CD4-positive, alpha-beta T cell treated with Interleukin-15 for 4 hours (primary cell): ENCODE data around the gene GJA5.

ENCODE experiments used
- DNase-seq: peaks from one replicate; pipeline ENCODE4 v3.0.0-alpha.2; 2020; ENCODE audit warnings: low spot score

Gene GJA5

DNA sequence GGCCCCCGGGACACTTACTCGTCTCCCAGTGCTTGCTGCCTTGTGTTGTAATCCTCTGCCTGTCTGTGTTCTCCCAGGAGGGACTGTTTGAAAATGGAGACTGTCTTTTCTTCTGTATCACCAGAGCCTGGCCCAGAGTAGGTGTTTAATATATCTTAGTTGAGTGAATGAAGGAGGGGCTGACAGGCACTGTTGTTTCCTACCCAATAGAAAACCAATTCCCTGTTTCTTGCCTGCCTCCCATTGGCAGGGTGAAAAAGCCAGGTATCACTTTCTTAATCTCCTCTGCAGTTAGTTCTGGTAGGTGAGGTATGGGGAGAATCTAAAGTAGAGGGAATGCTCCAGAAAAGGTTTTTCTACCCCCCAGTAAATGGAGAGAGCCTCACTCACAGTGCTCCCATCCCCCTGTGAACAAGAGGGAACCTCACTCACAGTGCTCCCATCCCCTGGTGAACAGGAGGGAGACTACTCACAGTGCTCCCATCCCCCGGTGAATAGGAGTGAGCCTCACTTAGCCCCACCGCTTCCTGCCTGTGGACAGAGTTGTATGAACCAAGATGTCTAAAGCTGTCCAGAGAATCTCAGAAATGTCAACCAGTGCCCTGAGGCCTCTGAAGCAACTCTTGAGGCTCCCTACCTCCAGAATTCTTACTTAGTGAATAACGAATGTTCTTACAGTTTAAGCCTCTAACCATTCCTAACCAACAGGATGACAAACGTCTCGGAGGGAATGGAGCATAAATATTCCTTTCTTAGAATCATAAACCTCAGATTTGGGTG is at the start of gene GJA5:
GJA5 (minus strand) TSS at position 122 of the 780 bp plus-strand sequence. CDS start 1,364 bp downstream, outside the sequence.
- DNase-seq, result no peak

DNA sequence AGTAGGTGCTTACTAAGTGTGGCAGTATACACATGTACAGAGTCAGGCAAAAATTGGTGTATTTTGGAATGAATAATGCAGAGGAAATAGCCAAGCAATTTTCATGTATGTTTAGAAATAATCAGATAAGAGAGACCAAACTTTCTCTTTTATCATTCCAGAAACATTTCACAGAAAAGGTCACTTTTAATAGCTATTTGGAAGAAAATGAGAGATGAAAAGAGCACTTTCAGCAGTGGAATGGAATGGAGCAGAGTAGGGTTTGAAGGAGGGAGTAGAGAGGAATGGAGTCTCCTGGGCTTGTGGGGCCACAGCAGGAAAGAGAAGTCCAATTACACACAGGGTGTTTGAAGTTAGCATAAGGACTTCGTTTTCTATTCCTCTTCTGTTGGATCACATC is 48.8 kb upstream of the GJA5 start:
- no peak for DNase-seq

GRCh38 chr1:147808025-147808424 is 47.6 kb upstream of the GJA5 start:
- no peak for DNase-seq

- no peak for DNase-seq
Measured at GRCh38 chr1:147807405-147807804, 47.0 kb upstream of the GJA5 start.

- no peak for DNase-seq
Measured at GRCh38 chr1:147804942-147805723, 44.7 kb upstream of the GJA5 start.

GRCh38 chr1:147800804-147801203 is 40.4 kb upstream of the GJA5 start:
- DNase-seq, result no peak

DNA sequence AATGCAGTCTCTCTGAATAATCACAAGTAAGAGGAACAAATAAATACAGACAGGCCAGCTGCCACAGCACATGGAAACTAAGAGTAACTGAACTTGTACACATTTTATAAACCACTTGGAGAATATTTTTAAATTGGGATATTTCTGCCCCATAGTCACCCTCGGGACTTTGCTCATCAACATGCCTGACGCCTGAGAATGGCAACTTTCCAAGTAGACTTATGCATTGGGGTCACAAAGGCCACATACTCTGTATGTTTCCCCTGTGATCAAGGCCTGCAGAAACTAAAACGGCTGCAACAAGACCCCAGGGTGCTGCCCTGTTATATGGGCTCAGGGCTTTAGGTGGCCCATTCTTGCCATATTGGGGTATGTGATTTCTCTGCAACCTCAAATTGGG is 38.3 kb upstream of the GJA5 start:
- no peak for DNase-seq

- DNase-seq, result no peak
Measured at GRCh38 chr1:147794570-147794969, 34.2 kb upstream of the GJA5 start.

DNA sequence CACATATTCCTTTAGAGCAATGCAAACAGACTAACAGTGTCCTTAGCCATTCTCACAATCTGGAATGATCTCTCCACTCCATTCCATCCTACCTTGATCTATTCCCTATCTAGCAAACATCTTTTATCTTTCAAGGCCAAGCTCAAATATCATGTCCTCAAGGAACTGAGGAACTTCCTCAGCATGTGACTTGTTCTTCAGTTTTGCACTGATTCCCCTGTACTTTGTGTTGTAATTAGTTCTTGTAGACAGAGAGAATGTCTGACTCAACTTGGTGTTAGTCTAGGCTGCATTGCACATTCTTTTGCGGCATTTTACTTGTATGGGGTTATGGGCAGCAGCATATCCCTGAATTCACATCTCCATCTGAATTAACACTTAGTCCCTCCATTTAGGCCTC is 31.5 kb upstream of the GJA5 start:
- no peak for DNase-seq

- no peak for DNase-seq
Measured at GRCh38 chr1:147787765-147788164, 27.4 kb upstream of the GJA5 start.

GRCh38 chr1:147786536-147786935 is 26.1 kb upstream of the GJA5 start:
- DNase-seq, result no peak

DNA sequence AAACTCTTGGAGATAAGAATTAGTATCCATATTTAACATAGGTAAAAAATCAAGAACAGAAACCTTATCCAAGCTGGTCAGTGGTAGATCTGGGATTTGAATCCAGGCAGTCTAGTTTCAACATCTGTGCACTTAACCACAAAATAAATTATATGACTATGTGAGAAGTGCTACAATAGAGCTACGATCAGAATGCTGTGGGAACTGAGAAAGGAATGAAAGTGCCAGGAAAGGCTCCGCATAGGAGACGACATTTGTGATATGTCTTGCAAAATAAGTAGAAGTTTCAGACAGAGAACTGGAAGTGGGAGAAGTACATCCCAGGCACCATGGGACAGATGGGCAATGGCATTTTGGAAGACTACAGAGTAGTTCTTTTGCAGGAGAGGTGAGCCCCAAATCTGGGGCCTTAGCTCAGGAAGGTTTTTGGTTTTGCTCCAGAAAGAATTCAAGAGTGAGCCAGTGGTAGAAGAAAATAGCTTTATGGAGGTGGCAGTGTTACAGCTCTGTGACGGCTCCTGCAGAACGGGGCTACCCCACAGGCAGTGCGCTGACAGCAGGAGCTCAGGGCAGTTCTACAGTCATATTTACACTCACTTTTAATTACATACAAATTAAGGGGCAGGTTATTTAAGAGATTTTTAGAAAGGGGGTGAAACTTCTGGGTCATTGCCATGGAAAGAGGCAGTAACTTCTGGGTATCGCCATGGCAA is 25.5 kb upstream of the GJA5 start:
- no peak for DNase-seq

- no peak for DNase-seq
Measured at GRCh38 chr1:147784941-147785340, 24.5 kb upstream of the GJA5 start.

- no peak for DNase-seq
Measured at GRCh38 chr1:147781056-147781471, 20.7 kb upstream of the GJA5 start.

DNA sequence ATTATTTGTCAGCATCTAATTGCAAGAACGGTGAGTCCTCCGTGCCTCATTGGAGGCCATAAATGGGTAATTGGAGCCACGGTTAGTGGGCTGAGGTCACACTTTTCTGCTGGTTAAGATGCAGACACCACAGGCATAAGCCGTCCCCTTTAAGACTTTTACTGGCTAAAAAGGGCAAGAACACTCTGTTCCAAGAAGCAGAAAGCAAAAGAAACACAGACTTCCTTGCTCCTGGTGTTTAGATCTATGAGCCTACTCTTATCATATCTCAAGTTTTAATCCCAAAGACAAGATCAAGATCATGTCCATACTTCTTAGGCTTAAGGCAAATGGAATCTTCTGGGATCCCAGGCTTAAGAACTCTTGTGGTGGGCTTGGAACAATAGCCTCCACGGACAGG is 17.3 kb upstream of the GJA5 start:
- DNase-seq, result no peak

DNA sequence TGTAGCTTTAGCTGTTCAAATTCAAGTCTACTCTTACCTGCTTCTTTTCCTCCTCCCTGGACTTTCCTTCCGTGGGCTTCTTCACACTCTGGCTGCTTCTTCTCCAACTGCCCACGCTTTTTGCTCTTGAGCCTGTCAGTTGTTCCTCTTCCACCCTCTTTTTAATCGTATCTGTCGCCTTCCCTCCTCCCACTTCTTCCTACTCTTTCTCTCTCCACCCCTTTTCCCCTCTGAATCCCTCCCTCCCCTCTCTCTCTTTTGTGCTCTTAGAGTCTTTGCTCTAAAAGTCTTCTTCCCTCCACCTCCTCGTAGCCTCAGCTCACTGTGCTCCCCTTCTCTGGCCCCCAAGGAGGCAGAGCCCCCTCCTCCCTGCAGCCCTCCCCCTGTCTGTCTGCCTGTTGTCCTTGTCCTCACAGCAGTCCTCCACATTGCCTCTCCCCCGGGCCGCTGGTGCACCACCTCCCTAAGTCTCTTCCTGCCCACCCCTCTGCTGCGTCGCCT is 12.9 kb upstream of the GJA5 start:
- DNase-seq, result no peak

GRCh38 chr1:147772570-147772969 is 12.2 kb upstream of the GJA5 start:
- DNase-seq, result no peak

DNA sequence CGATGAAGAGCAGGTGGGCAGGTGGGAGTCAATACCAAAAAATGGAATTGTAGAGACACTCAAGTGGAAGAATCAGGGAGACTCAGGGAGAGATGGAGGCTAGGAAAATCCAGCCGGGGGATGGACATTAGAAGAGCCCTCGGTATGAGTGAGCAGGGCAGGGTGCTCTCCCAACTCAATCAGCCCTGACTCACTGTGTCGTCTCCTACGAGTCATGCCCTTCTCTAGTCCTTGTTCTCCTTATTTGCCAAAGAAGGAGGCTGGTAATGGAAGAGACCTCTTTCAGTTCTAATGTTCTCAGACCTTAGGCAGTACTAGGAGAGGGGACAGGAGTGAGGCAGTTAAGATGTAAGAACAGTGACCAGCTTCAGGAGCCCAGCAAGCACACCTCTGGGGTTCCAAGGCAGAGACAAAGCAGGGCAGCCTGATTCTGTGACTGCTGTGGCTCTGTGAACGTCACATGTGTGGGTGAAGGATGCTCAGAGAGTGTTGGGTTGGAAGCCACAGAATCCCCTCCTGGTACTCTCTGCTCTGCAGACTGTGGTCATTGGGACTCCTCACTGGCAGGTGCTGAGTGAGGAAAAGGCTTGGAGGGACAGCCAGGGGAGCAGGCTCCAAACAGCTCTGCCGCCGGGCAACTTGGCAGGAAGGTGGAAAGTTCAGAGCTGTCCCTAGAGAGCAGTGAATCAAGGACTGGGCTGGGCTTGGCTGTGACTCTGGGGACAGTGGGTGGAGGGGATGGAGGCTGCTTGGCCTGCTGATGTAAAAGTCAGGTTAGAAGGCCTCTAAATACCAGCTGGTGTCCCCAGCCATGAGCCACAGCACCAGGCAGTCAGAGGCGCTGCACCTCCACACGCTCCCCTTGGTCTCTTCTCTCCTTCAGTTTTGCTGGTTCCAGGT is 11.1 kb upstream of the GJA5 start:
- no peak for DNase-seq

DNA sequence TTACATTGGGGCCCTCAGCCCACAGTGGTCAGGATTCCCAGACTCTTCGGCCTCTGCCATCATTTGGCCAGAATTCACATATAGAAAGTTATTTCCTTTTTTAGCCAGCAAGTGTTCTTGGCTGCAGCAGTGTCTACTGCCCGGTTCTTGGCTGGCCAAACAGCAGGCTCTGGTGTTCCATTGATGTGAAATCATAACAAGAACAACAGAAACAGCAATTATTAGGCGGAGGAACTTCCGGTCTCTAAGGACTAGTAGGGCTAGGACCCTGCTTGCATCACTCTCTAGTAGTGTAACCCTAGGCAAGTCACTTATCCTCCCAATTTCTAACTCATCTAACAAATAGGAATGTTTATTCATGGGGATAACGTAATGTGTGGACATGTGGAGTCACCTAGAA is 8.7 kb upstream of the GJA5 start:
- no peak for DNase-seq

DNA sequence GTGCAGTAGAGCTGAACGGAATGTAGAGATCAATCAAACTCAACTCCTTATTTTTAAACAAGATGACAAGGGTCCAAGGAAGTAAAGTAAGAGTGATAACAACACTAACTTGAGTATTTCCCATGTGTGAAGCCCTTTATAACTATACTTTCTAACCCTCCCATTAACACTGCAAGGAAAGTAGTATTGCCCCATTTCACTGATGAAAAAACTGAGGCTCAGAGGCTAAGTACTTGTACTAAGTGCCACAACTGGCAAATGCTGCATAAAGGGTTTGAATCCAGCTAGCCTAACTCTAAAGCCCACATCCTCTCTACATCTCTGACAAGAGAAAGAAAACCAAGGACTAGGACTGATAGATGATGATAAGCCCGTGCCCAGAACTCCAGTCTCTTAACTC is 8.2 kb upstream of the GJA5 start:
- DNase-seq, result no peak

- no peak for DNase-seq
Measured at GRCh38 chr1:147768101-147768500, 7.7 kb upstream of the GJA5 start.
